HFFc6 (cell line): ENCODE results near the gene EPC1. TPM values are rescaled to one million over a fixed set of nuclear protein-coding genes. Genes with fewer than 3 reads are reported as not detected.
A peak's percentile ranks its signal among the peaks of the same experiment; 100 is the strongest.
"Not testable (repeated sequence)": the region's sequence is repeated elsewhere in the genome, so short reads cannot be mapped to it uniquely, and the experiment has no call there.

Source experiments
- DNase-seq: peaks from one replicate; pipeline ENCODE4 v3.0.0-alpha.2; 2018
- H3K27ac Mint-ChIP-seq: 2 replicates; pipeline ENCODE4 v1.8.0; 2020; ENCODE audit warnings: mild to moderate bottlenecking, mixed read lengths
- H3K27me3 Mint-ChIP-seq: 2 replicates; pipeline ENCODE4 v1.8.0; 2021; ENCODE audit warnings: mild to moderate bottlenecking, moderate library complexity, mixed read lengths; ENCODE audit not compliant: insufficient read depth
- H3K36me3 Mint-ChIP-seq: 2 replicates; pipeline ENCODE4 v1.8.0; 2021; ENCODE audit warnings: low read depth, mixed read lengths
- H3K4me1 Mint-ChIP-seq: 2 replicates; pipeline ENCODE4 v1.8.0; 2020; ENCODE audit warnings: low read depth, mixed read lengths
- H3K4me3 Mint-ChIP-seq: 2 replicates; pipeline ENCODE4 v1.8.0; 2020; ENCODE audit warnings: mild to moderate bottlenecking, moderate library complexity, mixed read lengths
- H3K9me3 Mint-ChIP-seq: 2 replicates; pipeline ENCODE4 v1.8.0; 2020; ENCODE audit warnings: mild to moderate bottlenecking, mixed read lengths
- CTCF ChIP-seq: fragments of 200-600 bp; sonication (generic); IDR thresholded peaks from 2 replicates; pipeline ENCODE4 v1.5.0; 2021; ENCODE audit warnings: antibody characterized with exemption, mild to moderate bottlenecking
- total RNA-seq, 6 experiments: library from RNA; stranded (reverse); fragmentation: NEBNext Ultra II Directional; extraction: Animal tissue kit (Norgen Biotek cat#: 25700); gene quantifications; 2 replicates in 1 of 6; 3 replicates in 5 of 6; pipeline ENCODE4 v1.2.3, GENCODE V29; 2021

EPC1 gene
- total RNA-seq, 6 experiments from 2014 or later = 16.5 to 19.3 (median 17.5) TPM

DNA sequence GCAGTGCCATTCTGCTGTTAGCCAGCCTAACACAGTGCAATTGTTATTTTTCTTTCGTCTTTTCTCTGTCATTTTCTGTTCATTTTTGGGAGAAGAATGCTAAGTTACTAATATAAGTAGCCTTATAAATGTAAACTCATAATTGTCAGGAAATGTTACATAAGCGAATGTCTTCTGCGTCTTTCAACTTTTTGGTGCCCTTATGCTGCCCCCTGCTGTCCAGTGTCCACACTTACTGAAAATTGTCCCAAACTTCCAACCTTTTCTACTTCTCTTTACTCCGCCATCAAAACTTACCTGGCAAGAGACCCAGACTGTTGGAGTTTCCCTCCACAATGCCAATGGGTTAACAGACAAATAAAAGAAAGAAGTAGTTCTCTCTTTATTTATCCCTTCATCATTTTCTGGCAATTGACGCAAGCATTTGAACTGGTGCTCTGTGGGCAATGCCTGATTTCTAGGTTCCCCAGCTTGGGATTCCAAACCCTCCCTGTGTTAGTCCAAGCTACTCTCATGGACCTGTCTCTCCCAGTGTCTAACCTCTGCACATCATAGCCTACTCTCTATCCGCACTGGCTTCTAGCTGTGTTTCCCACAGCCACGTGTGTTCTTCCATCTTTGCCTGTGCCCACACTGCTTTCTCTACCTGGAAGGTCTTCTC lies 21.0 kb upstream of the EPC1 start:
- H3K4me1 Mint-ChIP-seq = peaks cover 18% of the 10 kb centered on the region
- peaks cover 2% of the 10 kb centered on the region for H3K27me3 Mint-ChIP-seq
- H3K36me3 Mint-ChIP-seq = peaks cover 6% of the 10 kb centered on the region; the same call in 1 of the 2 replicates
- peak; percentile 42 for DNase-seq
- no peak overlapping the region; the same call in 1 of the 2 replicates for H3K4me3 Mint-ChIP-seq
- peak; percentile 94 for TF ChIP-seq CTCF
- H3K9me3 Mint-ChIP-seq = no peaks in the 10 kb centered on the region
- no peak overlapping the region for H3K27ac Mint-ChIP-seq

GRCh38 chr10:32366588-32366987 lies 19.6 kb upstream of the EPC1 start:
- DNase-seq = no peak
- Mint-ChIP-seq H3K36me3 (no peaks in the 10 kb centered on the region), H3K9me3 (no peaks in the 10 kb centered on the region), H3K4me1 (peaks cover 17% of the 10 kb centered on the region), H3K27ac (no peak overlapping the region), H3K4me3 (no peak overlapping the region), H3K27me3 (peaks cover 2% of the 10 kb centered on the region)
- no peak for TF ChIP-seq CTCF

DNA sequence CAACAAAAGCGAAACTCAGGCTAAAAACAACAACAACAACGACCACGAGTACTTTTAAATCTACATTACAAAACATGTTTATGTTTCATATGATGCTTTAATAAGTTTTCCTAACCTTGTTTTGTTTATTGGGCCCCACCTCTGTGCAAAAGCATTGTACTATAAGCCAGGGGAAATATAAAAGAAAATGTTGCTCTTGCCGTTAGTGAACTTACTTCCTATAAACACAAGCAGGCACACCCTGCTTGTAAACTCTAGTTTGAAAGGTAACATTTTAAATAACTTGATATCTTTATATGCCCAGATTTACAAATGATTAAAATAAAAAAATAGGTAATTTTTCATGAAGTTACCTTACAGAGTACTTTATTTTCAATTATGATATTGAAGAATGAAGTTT lies 19.2 kb upstream of the EPC1 start:
- no peak overlapping the region for H3K4me3 Mint-ChIP-seq
- H3K27me3 Mint-ChIP-seq = peaks cover 2% of the 10 kb centered on the region
- no peaks in the 10 kb centered on the region for H3K9me3 Mint-ChIP-seq

DNA sequence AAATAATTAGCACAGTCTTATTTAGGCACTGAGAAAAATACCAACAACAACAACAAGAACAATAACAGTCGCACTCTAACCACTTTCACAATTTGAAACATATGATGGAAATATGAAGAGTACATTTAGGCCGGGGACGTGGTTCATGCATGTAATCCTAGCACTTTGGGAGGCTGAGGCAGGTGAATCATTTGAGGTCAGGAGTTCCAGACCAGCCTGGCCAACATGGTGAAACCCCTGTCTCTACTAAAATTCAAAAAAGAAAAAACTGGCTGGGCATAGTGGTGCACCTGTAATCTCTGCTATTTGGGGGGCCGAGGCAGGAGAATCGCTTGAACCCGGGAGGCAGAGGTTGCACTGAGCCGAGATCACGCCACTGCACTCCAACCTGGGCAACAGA lies 18.4 kb upstream of the EPC1 start:
- H3K27me3 Mint-ChIP-seq, H3K27ac Mint-ChIP-seq, H3K9me3 Mint-ChIP-seq, H3K4me3 Mint-ChIP-seq, DNase-seq, H3K36me3 Mint-ChIP-seq: not testable (repeated sequence)
- H3K4me1 Mint-ChIP-seq = peaks cover 24% of the 10 kb centered on the region

More for the DNA sequence above, 19.2 kb upstream of the EPC1 start:
- Mint-ChIP-seq H3K36me3 (no peaks in the 10 kb centered on the region), H3K27ac (no peak overlapping the region), H3K4me1 (peaks cover 22% of the 10 kb centered on the region)
- DNase-seq = no peak
- no peak for TF ChIP-seq CTCF

GRCh38 chr10:32362571-32362970 lies 15.6 kb upstream of the EPC1 start:
- Mint-ChIP-seq H3K4me1 (peaks cover 16% of the 10 kb centered on the region), H3K9me3 (no peaks in the 10 kb centered on the region), H3K36me3 (peaks cover 9% of the 10 kb centered on the region; the same call in 1 of the 2 replicates), H3K27me3 (no peaks in the 10 kb centered on the region; the same call in 1 of the 2 replicates), H3K4me3 (no peak overlapping the region), H3K27ac (no peak overlapping the region)
- no peak for TF ChIP-seq CTCF
- no peak for DNase-seq

DNA sequence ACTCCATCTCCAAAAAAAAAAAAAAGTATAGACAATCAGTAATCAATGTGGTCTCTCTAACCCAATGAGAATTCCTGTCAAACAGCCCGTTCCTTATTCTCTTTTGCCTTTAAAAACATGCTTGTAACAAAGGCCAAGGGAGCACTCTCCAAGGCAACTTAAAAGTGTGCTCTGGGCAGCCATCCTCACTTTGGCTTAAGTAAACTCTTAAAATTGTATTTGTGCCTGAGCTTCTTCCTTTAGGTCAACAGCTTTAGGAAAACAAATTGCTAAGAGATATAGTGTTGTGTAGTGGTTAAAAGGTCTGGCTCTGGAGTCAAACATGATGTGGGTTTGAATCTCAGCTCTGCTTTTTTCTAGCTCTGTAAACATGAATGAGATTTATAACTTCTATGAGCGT lies 13.9 kb upstream of the EPC1 start:
- H3K27ac Mint-ChIP-seq = no peak overlapping the region
- H3K4me3 Mint-ChIP-seq = no peak overlapping the region
- DNase-seq = no peak
- peaks cover 14% of the 10 kb centered on the region for H3K4me1 Mint-ChIP-seq
- no peaks in the 10 kb centered on the region for H3K9me3 Mint-ChIP-seq
- H3K27me3 Mint-ChIP-seq = no peaks in the 10 kb centered on the region; the same call in 1 of the 2 replicates
- H3K36me3 Mint-ChIP-seq = peaks cover 15% of the 10 kb centered on the region; the same call in 1 of the 2 replicates
- TF ChIP-seq CTCF = no peak
